GM12892 (cell line): ENCODE results near the gene RGS16.

ENCODE experiments used
- DNase-seq: peaks from one replicate; pipeline ENCODE4 v3.0.0; 2011; ENCODE audit not compliant: insufficient read length
- FAIRE-seq: peaks from 2 replicates; lab custom pipeline; 2011; peaks lifted over from hg19 to GRCh38; lab: Jason Lieb, UNC
- POLR2A ChIP-seq: IDR thresholded peaks from 2 replicates; pipeline ENCODE4 v1.6.1; 2011; ENCODE audit warnings: low read depth, low read length, control low read depth
- POLR2AphosphoS5 ChIP-seq: IDR thresholded peaks from 2 replicates; pipeline ENCODE4 v1.6.1; 2011; ENCODE audit warnings: low read depth, low read length, control low read depth
- TAF1 ChIP-seq: IDR thresholded peaks from 2 replicates; pipeline ENCODE4 v1.6.1; 2011; ENCODE audit warnings: low read depth, mild to moderate bottlenecking, control low read depth, low read length, borderline replicate concordance

The RGS16 gene

GRCh38 chr1:182588500-182589396 lies 15.4 kb downstream of the RGS16 start, which contains the start of gene RNASEL:
Gene RNASEL (minus strand): TSS chr1:182589256. CDS start chr1:182586806, 2,450 bp downstream.
- DNase-seq (no peak), FAIRE-seq (peak; percentile 93)
- peak; percentile 24; the same call in 1 of the 2 replicates for TF ChIP-seq POLR2A
- TF ChIP-seq TAF1 = no peak
- TF ChIP-seq POLR2AphosphoS5 = no peak

GRCh38 chr1:182587666-182588499 lies 16.3 kb downstream of the RGS16 start:
- TF ChIP-seq POLR2AphosphoS5 (no peak), TAF1 (no peak), POLR2A (no peak)
- DNase-seq (no peak), FAIRE-seq (no peak)

GRCh38 chr1:182587093-182587492 lies 17.1 kb downstream of the RGS16 start:
- FAIRE-seq = no peak
- DNase-seq = no peak
- no peak for TF ChIP-seq TAF1
- TF ChIP-seq POLR2A = no peak

GRCh38 chr1:182586380-182586779 lies 17.8 kb downstream of the RGS16 start:
- FAIRE-seq = no peak
- no peak for TF ChIP-seq POLR2AphosphoS5
- TF ChIP-seq POLR2A = no peak
- no peak for TF ChIP-seq TAF1

GRCh38 chr1:182584746-182585145 lies 19.4 kb downstream of the RGS16 start:
- FAIRE-seq (no peak), DNase-seq (no peak)
- TF ChIP-seq POLR2AphosphoS5 (no peak), POLR2A (no peak), TAF1 (no peak)

More at GRCh38 chr1:182586380-182586779, 17.8 kb downstream of the RGS16 start:
- no peak for DNase-seq

- TF ChIP-seq POLR2A (no peak), TAF1 (no peak), POLR2AphosphoS5 (no peak)
- DNase-seq (no peak), FAIRE-seq (no peak)
Measured at GRCh38 chr1:182580736-182581135, 23.5 kb downstream of the RGS16 start.

- FAIRE-seq = no peak
- TF ChIP-seq POLR2A (no peak), TAF1 (no peak), POLR2AphosphoS5 (no peak)
- no peak for DNase-seq
Measured at GRCh38 chr1:182575540-182576149, 28.5 kb downstream of the RGS16 start.

- DNase-seq = no peak
- no peak for FAIRE-seq
- no peak for TF ChIP-seq TAF1
- no peak for TF ChIP-seq POLR2A
- TF ChIP-seq POLR2AphosphoS5 = no peak
Measured at GRCh38 chr1:182574156-182574555, 30.0 kb downstream of the RGS16 start.

- FAIRE-seq (peak; percentile 69), DNase-seq (no peak)
- no peak for TF ChIP-seq POLR2AphosphoS5
- TF ChIP-seq TAF1 = no peak
- no peak for TF ChIP-seq POLR2A
Measured at GRCh38 chr1:182570611-182570970, 33.6 kb downstream of the RGS16 start.

- no peak for TF ChIP-seq TAF1
- TF ChIP-seq POLR2AphosphoS5 = no peak
- TF ChIP-seq POLR2A = no peak
- DNase-seq (no peak), FAIRE-seq (peak; percentile 30)
Measured at GRCh38 chr1:182569939-182570610, 34.1 kb downstream of the RGS16 start.
